Esophagus squamous epithelium (tissue), 4 donors: Measurements from ENCODE around the gene CCDC38.

Source experiments
- CTCF ChIP-seq, 6 experiments: fragments of 450-650 bp in 4 of 6; fragments of 200-600 bp in 2 of 6; sonication (generic) in 2 of 6; IDR thresholded peaks; one replicate each; pipeline ENCODE4 v1.5.1; 2016 to 2019; ENCODE audit warnings: antibody characterized with exemption in 6 of 6, mild to moderate bottlenecking in 4 of 6, moderate library complexity in 4 of 6
- POLR2A ChIP-seq, 4 donors: fragments of 450-650 bp; IDR thresholded peaks; one replicate each; pipeline ENCODE4 v1.6.1; 2017; ENCODE audit warnings: antibody characterized with exemption in 4 of 4, mild to moderate bottlenecking in 4 of 4, moderate library complexity in 3 of 4

- TF ChIP-seq POLR2A (IDR thresholded peaks at IDR 0.05) (no peak), CTCF (IDR thresholded peaks at IDR 0.05) (no peak)
These were observed 68.0 kb downstream of the CCDC38 start for GRCh38 chr12:95874452-95874851.
